HG02884 (cell line): ENCODE results near the gene FGD4.

Experiments
- ATAC-seq: cut with Tn5 transposase; IDR thresholded peaks from one replicate; pipeline ENCODE4 v1.9.1; 2021; ENCODE audit warnings: mild to moderate bottlenecking, moderate library complexity; ENCODE audit not compliant: unreplicated experiment

The FGD4 gene

DNA sequence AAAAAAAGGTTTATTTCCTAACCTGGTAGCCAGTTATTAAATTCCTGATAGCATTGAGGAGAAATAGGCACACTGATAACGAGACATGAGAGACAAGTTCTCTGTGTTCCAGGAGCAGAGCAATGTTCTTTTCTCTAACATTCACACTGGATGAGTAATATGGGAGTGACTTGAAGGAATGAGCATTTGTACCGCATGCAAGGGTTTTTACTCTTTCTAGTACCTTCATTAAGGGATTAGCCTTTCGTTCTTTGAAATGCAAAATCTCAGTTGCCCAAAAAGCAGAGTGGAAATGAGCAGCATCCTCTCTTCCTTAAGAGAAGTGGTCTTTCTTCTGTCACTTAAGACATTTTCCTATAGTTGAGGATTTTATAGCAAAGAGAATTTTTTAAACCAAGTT lies 54.7 kb downstream of the FGD4 start:
- ATAC-seq: no peak

DNA sequence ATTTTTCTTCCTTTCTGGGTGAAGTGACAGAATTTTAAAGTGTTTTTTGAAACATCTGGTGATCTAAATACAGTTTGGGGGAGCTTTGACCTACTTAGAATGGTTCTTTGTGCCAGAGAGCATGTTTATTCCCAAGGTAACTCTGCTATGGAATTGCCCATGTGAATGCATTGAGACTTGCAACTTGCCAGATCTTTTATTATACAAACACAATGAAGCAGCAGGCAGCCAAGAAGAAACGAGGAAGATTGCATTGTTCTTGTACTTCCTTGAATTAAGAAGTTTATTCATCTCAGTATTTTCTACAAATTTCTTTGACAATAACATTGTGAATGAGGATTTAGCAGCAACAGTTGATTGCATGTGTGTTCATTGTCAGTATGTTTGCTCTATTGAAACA lies 55.5 kb downstream of the FGD4 start:
- ATAC-seq: no peak

DNA sequence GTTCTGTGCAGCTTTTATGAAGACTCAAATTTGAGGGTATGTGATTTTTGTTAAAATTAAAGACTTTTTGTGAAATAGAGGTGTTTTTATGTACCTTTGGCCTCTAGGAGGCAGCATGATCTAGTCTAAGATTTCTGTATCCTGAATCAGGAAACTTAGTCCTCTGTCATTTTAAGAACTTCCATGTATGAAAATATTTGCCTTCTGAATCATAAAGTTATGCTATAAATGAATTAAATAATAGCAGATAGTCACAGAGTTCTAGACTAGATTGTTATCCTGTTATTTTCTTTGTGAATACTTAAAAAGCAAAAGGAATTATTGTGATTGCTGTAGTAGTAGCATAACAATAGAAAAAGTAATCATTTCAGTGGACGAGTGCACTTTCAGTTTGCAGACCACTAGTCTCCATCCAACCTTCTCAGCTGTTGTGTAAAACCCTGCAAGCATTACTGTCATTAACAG lies 56.3 kb downstream of the FGD4 start:
- ATAC-seq: no peak

DNA sequence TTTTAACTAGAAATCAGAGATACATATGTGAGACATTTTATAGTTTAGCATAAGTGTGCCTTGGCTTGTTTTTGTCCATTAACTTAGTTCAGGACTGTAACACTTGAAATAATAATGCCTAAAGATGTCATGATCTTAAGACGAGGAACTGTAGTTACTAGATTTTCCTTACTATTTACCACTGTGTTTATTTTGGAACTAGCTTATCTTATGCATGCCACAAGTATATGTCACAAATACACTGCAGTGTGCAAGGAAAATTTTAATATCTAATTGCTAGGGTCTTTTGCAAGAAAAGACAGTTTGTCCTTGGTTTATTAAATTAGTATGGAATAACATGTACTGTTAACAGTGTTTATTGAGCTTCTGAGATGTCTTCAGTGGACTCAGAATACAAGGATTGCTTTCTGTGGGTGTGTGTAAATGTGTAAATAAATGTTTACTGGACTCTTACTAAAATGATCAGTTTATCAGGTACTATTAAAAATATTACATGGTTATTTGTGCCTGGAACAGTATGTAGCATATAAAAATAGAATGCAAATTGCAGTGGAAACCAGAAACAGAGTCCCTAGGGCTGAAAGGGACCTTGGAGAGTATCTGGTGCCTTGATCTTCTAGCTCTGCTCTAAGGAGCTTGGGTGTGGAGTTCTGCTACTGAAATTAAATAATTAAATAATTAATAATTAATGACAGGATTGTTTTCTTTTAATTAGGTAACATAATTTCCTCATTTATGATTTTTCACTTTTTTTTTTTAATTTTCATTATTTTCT lies 58.1 kb downstream of the FGD4 start:
- no peak for ATAC-seq

DNA sequence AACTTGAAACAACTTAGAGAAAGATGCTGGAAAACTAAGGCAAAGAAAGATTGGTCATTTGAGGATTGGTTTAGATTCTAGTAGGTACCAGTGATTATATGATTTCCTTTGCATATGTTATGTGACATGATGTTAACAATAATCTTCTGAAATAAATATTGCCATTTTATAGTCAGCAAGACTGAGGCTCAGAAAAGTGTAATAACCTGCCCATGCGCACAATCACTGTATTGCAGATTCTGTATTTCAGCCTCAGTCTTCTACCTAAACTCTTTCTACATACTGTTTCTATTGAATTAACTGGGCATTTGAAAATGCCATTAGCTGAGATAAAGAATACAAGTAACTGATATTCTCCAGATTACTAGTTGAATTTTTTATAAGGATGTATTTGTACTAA lies 61.3 kb downstream of the FGD4 start:
- no peak for ATAC-seq

DNA sequence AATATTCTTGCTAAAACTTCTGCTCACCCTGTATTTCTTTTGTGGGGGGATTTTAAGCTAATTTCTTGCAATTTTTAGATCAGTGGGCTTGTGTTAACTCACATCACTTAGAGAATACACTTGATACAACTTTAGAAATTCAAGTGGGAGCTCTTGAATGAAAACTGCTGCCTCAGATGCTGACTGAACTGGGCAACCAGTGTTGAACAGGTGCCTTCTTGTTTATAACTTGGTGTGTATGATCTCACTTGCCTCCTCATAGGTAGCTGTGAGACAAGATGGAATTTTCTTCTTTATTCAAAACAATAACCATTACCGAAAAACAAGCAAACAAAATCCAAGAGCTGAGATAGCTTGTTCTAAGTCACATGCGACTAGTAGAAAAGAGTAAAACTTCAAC lies 63.5 kb downstream of the FGD4 start:
- ATAC-seq: no peak

DNA sequence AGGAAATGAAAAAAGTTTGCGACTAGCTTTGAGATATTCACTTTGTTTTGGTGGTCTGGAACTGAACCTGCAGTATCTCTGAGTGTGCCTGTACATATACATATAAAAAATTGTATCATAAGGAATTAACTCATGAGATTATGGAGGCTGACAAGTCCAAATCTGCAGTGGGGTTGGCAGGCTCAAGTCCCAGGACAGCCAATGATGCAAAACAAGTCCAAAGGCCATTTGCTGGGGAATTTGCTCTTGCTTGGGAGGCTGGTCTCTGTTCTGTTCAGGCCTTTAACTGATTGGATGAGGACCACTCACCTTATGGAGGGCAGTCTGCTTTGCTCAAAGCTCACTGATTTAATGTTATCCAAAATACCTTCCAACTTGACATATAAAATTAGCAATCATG lies 66.8 kb downstream of the FGD4 start:
- ATAC-seq: no peak

DNA sequence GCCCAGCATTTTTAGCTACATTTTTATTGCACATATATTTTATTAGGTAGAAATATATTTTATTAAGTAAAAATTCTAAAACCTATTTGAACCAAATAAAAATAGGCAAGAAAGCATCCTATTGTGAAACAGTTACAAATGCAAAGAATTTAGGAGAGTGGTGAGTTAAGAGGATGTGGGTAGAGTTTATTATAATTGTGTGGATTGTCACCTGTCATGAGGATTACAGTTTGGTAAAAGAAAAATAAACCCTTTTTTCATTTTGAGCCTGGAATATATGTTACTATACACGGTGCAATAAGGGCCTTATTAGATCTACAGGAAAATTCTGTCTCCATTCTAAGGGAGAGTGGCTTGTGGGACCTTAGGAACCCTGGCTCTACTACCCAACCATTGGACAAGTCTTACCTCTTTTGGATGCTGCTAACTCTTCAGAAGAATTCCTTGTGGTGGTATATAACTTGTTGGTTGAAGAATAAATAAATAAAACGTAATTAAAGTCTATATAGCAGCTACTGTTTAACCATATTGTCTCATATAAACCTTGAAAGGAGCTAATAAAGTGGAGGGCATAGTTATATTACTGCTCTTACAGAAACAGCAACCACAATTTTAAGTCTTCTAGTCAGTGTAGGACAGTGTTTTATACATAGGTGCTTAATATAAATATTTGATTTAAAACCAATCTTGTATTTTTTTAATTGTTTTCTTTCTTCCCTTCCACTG lies 67.8 kb downstream of the FGD4 start:
- ATAC-seq: no peak

DNA sequence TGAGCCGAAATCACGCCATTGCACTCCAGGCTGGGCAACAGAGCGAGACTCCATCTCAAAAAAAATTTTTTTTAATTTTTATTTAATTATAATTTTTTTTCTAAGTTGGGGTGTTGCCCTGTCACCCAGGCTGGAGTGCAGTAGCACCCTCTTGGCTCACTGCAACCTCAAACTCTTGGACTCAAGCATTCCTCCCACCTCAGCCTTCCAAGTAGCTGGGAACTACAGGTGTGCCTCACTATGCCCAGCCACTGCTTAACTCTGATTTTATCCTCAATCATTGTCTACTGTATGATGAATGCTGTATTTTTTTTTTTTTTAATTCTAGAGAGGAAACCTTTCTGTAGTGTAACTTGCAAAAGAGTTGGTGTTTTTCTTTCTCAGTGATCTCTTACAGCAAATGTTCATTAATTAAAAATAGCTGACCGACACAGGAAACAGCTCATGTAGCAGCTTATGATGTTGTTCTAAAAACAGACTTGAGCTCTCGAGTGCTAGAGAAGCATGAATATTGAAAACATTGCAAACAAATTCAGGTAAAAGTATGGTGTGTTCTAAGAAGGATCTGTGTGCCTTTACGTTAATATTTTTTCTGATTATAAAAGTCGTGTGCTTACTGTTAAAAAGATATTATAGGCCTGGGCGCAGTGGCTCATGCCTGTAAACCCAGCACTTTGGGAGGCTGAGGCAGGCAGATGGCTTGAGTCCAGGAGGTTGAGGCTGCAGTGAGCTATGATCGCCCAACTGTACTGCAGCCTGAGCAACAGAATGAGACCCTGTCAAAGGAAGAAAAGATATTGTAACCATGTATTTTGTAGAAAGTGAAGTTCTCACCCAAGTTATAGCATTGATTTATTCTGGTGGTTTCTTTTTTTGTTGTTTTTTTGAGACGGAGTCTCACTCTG lies 68.9 kb downstream of the FGD4 start:
- peak; percentile 67 for ATAC-seq

DNA sequence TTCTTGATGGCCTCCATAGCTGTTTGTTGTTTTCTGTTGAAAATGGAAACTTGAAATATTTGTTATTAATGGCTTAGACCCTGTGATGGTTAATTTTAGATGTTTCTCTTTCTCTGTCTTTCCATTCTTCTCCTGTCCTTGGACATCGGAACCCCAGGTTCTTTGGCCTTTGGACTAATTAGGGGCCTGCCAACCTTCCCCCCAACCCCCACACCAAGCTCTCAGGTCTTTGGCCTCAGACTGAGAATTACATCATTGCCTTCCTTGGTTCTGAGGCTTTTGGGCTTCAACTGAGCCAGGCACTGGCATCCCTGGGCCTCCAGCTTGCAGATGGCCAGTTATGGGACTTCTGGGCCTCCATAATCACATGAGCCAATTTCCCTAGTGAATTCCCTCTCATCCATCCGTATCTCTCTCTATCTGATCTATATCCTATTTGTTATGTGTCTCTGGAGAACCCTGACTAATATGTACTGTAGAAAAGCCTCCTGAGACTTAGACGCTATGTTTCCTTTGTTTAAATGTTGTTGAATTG lies 71.6 kb downstream of the FGD4 start:
- ATAC-seq: no peak

DNA sequence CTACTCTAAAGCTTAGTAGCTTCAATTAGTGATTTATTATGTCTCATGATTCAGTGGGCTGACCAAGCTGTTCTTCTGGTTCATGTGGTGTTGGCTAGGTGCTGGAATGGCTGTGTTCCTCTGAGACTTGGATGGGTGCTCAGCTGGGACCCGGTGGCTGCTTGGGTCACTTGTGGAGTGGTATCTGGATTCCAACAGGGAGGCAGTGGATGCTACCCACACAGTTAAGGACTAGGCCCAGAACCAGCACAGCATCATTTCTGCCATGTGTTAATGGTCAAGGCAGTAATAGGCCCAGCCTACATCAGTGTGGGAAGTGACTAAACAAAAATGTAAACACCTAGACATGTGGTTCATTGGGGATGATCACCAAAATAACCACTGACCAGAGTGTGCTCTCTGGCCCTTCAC lies 72.2 kb downstream of the FGD4 start:
- no peak for ATAC-seq

DNA sequence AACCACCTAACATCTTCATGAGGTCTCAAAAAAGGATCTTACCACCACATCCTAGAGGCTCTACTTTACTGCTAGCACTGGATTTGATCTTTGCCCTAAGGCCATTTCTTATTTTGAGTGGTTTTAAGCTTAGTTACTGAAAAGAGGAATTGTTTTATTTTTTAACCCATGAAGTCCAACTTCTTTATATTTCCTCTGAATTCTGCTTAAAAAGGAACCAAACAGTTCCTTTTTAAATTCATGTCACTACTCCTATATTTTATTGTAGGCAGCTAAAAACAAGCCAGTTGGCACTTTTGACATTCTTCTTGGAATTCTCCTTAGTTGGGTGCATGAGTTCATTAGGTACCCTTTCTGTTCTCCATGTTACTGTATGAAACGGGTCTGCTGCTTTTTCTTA lies 76.4 kb downstream of the FGD4 start:
- no peak for ATAC-seq

DNA sequence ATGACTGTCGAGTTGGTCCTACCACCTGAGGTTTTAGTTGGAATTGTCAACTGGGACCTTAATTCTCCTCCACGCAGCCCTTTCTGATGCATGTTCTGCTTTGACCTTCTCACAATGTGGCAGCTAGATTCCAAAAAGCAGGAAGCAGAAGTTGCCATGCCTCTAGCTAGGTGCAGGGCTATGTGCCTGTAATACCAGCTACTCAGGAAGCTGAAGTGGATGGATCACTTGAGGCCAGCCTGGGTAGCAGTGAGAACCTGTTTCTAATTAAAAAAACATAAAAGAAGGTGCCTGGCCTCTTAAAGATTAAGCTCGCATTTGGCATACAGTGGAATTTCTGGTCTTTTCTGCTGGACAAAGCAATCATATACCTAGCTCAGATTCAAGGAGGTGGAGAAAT lies 77.1 kb downstream of the FGD4 start:
- ATAC-seq: no peak

DNA sequence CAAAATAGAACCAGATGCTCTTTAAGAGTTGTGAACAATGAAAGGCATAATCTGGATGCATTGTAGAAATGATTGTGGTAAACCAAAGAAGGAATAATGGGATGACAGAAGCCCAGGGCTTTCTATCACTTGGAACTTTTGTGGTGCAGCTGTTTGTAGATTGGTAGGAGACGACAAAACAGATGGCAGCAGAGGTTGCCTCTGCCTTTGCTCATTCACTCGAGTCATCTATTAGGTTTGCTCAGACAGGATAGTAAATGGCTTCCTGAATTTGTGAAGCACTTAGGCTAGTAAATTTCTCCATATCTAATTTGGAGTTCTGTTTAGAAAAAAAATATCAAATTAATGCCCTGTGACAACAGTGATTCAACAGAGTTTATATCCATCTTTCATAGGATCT lies 78.4 kb downstream of the FGD4 start:
- no peak for ATAC-seq

DNA sequence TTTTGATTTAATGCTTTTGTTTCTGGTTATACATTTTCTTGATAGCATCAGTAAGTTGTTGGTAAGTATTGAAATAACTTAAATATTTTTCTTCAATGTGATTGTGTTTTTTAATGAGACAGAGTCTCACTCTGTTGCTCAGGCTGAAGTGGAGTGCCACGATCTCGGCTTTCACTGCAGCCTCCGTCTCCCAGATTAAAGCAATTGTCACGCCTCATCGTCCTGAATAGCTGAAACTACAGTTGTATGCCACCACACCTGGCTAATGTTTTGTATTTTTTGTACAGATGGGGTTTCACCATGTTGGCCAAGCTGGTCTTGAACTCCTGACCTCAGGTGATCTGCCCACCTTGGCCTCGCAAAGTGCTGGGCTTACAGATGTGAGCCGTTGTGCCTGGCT lies 78.8 kb downstream of the FGD4 start:
- ATAC-seq: no peak

DNA sequence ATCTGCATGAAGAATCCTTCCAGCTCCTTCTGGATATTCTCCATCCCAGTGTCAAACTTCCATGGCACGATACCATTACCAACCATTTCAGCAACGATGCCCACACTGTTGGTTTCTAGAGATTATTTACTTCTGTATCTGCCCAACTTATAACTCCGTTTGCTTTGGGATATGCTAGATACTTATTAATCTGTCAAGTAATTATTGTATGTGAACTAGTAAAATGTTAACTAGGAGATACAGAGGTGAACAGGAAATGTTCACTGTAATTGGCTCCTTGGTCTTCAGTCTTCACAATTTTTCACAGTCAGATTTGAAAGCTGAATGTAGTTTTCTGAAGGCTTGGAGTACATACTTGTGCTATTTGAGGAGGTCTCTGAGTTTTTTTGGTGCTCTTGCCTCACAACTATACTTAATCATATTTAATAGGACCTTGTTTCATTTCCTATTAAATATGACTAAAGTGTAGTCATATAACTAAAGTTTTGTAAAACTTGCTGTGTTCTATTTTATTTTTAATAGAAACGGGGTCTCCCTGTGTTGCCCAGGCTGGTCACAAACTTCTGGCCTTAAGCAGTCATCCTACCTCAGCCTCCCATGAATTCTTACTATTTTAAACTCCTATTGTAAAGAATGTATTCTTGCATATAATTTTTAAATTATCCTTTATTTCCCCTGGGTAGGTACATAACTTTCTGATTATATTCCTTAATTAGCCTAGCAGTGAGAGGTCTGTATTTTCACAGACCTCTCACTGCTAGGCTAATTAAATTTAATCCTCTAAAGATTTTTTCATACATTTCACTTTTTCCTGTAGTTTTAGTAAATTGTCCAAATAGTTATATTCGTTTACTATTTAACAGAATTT lies 79.7 kb downstream of the FGD4 start:
- ATAC-seq: no peak

DNA sequence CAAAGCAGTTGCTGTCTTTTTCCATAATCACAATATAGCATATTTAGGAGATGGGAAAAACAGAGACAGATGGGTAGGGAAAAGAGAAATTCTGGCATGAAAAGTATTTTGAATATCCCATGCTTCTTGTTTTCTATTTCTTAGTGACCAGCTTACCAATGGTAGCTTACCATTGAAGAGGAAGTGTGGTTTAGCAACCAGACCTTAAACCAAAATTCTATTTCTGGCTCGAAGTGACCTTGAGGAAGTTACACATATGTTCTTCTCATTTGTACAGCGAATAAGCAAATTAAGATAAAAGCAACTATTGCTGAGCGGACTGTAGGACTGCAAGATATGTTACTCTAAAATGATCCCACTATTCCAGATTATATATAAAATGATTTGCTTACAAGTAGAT lies 82.9 kb downstream of the FGD4 start:
- ATAC-seq: peak; percentile 57

DNA sequence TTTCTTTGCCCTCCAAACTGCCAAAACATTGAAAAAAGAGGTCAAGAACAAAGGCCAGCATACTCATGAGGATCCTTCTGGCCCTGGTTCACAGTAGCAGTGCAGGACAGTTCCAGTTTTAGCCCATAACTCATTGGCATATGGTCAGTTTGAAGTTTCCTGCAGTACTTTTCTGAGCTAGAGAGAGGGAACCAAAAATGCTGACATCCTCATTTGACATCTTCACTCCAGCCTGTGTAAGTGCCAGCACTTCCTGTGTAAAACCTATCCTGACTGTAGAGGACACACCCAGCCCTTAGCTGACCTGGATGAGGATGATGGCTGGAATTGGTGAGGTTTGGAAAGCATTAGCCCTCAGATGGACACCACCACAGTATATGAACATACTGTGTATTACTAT lies 84.1 kb downstream of the FGD4 start:
- no peak for ATAC-seq

DNA sequence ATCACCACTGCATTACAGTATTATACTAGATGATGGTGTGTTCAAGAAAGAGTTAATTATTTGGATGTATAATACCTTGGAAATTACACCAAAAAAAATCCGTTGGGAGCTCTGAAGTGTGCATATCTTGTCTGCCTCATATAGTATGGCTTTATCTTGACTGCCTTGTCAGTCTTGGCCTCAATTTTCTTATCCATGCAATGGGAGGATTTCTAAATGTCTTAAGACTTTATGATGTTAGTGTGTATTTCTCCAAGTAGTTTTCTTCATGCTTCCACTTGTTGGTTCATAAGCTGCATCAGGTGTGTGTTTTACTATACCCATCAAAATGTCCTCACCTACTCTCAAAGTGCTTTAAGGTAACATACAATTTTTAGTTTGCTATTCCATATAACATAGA lies 84.6 kb downstream of the FGD4 start:
- ATAC-seq: no peak

DNA sequence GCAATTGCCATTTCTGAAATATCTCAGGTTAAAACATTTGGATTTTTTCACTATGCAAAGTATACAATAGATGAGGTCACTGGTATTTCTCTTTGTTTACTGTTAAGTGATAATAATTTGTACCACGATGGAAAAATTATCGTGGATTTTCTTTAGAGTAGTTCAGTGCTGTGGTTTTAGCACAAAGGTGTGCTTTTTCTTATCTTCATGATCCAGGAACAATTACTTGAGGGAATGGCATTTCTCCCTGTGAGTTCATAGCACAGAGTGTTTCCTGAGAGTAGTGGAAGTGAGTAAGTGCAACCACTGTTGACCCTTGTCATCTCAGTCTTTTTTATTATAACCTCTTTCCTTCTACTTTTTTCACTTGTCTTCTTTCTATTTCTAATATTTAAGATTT lies 86.8 kb downstream of the FGD4 start:
- no peak for ATAC-seq
